GM21423 (cell line): Measurements from ENCODE around the gene CYP11A1.

Experiments used
- ATAC-seq: cut with Tn5 transposase; IDR thresholded peaks from one replicate; pipeline ENCODE4 v1.9.1; 2021; ENCODE audit warnings: mild to moderate bottlenecking, moderate library complexity; ENCODE audit not compliant: unreplicated experiment

Gene CYP11A1

DNA sequence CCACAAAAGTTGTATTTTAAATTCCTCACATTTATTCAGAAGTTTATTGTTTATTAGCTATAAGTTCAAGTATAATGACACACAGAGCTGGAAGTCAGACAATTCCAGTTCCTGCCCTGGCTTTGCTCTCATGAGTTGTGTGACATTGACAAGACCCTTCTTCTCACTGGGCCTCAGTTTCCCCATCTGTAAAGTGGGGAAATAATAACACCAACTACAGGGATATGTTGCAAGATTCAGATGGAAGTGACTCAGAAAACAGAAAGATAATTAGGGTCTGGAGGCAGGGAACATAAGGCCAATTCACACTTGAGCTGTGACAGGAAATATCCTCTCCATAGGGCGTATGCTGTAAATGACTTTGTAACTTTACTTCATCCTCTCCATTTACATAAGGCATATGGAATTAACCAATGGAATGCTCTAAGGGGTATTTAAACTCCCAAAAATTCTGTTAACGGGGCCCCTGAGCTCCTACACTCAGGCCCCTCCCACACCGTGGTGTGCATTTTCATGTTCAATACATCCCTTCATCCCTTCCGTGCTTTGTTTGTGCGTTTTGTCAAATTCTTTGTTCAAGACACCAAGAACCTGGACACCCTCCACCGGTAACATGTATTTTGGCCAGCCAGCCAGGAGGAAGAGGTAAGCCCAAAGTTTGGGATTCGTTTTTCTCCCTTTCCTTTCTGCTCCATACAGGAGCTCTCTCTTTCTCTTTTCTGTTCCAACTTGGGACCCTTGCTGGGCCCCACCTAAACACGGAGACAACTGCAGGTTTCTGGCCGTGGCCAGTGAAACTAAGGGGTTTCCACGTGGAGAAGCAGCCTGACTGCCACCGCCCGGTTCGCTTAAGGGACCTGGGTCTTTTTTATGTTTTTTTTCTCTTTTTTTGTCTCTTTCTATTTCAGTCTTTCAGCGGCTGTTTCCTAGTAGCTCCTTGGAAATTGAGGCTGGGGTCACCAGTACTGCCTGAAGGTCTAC, 16.9 kb downstream of the CYP11A1 start:
- no peak for ATAC-seq

DNA sequence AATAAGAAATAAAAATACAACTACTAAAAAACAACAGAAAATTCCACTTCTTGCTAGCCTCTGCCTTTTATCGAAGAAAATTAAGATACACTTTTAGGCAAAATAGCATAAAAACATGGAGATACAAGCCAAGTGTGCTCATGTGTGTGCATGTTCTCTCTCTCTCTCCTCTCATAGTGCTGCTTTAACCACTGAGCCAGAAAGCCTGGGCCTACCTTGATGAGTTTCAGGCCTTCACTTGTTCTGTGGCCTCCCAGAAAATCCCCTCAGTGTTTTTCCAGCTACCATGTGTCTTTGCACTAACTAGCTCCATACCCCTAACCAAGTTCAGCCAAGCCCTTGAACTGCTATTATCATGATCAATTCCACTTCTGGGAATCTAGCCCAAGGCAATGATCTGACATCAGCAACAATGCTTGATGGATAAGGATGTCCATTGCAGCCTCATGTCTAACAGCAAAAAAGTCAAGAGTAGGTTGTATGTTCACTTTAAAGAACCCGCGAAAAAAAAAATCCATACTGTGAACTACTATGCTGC, 18.1 kb downstream of the CYP11A1 start:
- no peak for ATAC-seq

DNA sequence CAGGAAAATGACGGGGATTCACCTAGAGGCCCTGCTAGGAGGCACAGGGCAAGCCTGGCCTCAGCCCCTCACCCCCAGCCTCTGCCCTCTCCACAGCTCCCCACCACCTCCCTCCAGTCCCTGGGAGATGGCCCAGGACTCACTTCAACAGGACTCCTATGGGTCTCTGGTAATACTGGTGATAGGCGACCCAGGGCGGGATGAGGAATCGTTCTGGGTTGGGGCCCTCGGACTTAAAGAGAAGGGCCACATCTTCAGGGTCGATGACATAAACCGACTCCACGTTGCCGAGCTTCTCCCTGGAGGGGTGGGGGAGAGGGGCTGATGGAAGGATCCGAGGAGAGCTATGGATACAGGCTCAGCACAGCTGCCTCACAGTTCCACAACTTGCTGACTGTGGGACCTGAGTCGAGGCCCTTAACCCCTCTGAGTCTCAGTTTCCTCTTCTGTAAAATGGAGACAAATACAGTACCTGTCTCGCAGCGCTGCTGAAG, 19.6 kb downstream of the CYP11A1 start:
- ATAC-seq = no peak

DNA sequence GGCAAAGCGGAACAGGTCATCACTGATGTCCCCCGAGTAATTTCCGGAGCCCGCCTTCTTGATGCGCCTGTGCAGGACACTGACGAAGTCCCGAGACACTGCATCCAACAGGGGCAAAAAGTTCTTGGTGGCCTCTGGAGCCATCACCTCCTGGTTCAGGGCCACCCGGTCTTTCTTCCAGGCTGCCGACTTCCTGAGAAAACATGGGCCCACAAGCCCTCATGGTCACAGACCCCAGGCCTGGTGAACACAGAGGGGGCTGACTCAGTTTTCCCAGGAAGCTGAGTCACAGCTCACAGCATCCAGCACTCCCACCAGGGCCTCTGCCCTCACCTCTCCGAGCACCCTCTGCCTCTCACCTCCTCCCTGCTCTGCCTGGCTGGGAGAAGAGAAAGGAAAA, 22.4 kb downstream of the CYP11A1 start:
- no peak for ATAC-seq

DNA sequence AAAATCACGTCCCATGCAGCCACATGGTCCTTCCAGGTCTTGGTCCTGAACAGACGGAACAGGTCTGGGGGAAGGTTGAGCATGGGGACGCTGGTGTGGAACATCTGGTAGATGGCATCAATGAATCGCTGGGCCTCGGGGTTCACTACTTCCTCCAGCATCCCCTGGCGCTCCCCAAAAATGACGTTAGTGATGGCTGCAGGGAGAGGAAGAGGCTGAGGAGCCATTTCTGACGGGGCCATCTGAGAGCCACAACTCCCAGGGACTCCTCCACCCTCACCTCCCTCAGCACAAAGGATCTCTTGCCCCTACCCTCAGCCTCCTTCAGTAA, 23.7 kb downstream of the CYP11A1 start:
- ATAC-seq = no peak

DNA sequence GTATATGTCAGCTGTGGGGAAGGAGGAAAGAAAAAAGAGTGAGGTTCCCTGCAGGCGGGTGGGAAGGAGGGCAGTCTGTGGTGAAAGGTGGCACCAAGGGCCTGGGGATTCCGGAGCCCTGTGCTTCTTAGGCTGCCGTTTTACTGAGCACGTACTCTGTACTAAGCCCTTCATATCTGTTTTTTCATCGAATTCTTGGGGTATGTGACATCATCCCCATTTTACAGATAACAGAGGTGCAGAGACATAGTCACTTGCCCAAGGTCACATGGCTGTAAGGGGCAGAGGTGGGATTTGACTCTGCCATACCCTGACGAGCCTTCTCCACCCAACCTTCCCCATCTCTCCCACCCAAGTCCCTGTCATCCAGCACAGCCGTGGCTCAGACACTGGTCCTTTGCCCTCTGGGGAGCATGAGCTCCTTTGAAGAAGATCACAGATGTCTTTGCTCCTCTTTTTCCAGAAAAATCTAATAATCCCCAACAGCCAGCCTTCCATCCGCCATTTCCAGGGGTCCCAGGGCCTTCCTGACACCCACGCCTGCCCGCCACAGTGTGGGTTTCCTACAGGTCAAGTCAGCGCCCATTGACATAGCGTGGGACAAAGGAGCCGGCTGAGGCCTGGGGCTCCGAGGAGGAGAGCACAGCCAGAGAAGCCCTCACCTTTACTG, 24.2 kb downstream of the CYP11A1 start:
- ATAC-seq = no peak

DNA sequence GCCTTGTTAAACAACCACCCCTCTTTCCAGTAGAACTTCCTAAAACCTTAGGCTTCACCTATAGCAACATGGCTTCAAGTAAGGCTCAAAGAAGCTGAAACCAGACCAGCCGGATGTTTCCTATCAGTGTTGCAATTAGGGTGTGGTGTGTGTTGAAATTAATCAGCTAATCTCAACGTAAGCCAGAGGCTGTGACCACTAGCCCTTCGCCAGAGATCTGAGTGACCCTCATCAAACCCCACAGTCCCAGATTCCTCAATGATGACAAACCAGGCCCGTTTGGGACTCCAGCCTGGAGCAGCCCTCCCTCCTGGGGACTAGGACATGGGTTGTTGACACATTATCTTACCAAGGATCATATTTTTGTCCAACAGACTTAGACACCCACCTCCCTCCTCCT, 27.3 kb downstream of the CYP11A1 start:
- no peak for ATAC-seq

DNA sequence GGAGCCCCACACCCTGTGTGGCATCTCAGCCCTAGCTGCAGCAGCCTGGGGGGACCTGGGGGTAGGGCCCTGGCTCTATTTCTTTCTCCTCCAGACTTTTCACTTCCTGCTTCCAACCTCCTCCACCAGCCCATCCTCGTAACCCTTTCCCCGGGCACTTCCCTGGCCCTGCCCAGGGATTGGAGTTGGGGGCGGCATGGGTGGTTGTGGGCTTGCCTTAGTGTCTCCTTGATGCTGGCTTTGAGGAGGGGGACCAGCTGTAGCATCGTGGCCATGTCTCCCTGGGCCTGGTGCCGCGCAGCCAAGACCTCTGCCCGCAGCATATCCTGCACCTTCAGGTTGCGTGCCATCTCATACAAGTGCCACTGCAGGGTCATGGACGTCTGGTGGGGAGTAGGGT, 28.1 kb downstream of the CYP11A1 start:
- no peak for ATAC-seq

DNA sequence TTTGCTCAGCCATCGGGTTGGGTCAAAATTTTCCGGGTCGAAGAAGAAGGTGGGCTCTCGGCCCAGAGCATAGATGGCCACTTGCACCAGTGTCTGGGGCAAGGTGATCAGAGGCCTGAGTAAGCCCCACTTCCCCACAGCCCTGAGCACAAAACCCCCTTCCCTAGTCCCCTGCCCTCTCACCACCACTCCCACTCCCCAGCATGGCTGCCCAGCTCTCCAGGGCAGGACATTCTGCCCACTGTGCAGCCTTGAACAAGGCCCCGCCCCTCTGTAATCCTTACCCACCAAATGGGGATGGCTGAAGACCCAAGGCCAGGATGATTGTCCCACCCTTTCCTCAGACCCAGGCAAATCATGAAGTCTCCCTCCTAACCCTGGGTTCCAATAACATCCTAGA, 28.8 kb downstream of the CYP11A1 start:
- no peak for ATAC-seq

DNA sequence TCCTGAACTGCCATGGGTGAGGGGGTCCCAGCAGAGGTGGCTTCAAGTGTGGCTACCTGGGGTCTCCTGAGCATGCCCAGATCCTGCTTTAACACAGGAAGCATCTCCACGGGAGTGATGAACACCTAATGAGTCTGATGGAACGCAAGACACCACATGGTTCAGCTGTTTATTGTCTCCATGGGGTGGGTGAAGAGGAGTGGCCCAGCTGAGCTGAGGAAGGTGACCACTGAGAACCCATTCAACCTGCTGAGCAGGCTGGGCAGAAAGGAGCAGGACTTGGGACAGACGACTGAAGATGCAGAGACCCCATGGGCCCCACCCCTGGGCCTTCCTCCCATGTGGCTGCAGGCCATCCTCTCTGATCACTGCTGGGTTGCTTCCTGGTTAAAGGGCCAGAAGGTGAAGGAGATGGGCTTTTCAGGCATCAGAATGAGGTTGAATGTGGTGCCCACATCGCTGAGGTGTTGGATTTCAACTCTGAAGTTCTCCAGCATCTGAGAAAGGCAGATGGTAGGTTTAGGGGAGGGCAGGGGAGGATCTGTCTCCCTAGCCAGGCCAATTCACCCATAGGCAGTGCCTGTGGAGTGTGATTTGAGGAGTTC, 29.7 kb downstream of the CYP11A1 start:
- ATAC-seq = no peak

DNA sequence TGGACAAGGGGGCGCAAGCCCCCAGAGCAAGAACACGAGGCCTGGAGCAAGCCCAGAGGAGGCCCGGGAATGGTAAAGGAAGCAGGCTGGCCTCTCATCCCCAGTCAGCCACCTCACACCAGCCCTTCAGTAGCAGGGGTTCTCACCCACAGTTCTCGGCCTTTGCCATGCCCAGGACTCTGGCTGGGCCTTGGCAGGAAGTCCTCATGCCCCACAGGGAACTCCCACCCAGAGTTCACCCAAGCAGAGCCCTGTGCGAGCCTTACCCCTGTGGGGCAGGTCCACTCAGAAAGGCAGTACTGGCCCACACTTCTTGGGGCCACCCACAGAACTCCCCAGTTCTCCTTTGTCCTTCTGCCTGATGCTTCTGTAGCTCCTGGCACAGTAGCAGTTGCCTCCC, 30.3 kb downstream of the CYP11A1 start:
- no peak for ATAC-seq

DNA sequence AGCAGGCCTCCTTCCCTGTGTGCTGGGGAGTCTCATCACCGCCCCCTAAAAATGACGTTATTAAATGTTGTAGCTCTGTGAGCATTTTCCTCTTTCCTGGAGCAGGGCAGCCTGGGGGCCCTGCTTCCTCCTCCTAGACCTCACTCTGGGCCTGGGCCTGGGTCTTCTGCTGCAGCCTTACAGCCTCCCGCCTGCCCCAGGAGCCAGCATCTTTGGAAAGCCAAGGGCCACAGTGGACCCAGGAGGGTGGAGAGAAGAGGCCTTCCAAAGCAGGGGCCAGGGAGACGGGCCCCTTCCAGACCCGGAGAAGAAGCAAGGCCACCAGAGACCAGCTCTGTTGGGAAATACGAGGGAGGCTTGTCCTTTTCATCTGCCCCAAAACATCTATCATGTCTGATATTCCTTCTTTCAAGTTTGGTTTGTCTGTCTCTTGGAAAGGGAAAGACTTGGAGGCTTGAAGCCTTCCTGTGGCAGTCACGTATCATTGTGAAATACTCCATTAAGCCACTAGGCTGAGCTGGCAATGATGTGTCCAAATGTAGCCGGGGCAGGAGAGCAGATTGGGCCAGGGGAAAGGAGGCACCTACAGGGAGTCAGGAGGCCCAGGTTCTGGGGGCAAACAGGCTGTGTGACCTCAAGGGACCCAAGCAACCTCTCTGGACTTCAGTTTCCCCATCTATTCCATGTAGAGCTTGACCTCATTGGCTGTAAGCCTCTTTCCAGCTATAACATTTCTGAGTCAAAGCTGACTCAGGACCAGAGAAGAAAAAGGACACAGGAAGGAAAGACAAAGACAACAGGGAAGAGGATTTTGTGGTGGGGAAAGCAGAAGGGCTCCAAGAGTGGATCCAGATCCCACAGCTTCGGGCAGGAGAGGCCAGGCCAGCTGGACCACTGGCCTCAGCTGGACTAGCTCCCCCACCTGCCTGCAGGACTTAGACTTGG, 31.1 kb downstream of the CYP11A1 start:
- ATAC-seq = no peak

DNA sequence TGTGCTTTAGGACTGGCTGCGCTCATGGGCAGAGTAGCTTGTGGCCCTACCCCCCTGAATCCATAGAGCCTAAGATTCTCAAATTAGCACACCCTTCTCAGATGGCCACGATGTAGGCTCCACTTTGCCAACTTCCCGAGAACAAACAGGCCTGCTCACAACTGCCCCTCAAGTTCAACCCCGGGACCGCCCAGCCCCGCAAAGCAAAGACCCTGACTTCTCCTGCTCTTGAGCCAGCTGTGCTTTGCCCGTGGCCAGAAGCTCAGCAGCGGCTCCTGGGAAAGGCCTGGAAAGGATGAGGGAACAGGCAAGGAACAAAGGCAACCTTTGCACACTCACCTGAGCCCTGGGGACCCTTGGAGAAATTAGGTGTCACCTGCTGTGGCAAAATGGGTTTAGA, 32.0 kb downstream of the CYP11A1 start:
- no peak for ATAC-seq

DNA sequence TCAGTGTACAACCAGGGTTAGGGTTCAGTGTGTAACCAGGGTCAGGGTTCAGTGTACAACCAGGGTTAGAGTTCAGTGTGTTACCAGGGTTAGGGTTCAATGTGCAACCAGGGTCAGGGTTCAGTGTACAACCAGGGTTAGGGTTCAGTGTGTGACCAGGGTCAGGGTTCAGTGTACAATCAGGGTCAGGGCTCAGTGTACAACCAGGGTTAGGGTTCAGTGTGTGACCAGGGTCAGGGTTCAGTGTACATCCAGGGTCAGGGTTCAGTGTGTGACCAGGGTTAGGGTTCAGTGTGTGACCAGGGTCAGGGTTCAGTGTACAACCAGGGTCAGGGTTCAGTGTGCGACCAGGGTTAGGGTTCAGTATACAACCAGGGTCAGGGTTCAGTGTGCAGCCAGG, 33.3 kb downstream of the CYP11A1 start:
- ATAC-seq = no peak

DNA sequence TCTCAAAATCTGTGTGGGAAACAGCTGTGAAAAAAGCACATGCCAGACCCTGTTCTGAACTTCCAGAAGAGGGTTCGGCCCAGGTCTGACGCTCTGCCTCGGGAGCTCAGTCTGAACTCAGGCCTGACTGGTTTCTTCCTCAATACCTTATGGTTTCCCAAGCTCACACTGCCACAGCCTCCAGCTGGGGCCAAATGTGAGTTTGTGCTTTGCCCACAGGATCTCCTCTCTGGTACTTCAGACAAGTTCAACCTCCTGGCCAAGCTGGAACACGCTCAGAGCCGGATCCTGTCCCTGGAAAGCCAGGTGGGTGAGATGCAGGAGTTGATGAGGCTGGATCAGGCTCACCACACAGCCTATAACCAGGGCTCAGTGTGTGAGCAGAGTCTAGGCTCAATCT, 33.8 kb downstream of the CYP11A1 start:
- no peak for ATAC-seq

DNA sequence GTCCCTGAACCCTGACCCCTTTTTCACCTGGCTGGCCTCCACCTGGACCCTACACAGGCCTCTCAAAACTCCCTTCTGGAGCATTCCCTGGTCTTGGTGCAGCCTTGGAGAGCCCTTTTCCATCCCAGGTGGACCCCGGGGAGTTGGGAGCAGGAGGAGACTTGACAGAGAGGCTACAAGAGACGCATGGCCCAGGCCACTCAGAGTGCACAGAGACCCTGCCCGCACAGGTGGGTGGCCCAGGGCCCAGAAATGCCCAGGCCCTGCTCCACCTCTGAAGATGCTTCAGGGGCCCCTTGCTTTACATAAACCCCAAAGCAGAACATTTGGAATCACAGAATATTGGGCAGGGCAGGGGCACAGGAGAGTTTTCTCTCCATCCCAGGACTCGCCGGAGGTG, 34.4 kb downstream of the CYP11A1 start:
- ATAC-seq = no peak

DNA sequence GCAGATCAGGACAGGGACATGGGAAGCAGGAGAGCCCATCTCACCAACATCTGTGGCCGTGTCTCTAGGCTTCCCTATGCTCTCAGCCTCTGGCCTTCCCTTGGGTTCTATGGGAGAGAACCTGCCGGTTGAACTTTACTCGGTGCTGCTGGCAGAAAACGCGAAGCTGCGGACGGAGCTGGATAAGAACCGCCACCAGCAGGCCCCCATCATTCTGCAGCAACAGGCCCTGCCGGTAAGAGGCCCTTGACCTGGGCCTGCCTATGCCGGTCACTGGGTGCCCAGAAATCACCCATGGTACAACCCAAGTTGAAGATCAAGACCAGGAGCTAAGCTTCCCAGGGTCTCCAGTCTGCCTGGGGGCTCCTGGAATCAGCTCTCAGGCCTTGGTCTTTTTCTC, 34.8 kb downstream of the CYP11A1 start:
- no peak for ATAC-seq

DNA sequence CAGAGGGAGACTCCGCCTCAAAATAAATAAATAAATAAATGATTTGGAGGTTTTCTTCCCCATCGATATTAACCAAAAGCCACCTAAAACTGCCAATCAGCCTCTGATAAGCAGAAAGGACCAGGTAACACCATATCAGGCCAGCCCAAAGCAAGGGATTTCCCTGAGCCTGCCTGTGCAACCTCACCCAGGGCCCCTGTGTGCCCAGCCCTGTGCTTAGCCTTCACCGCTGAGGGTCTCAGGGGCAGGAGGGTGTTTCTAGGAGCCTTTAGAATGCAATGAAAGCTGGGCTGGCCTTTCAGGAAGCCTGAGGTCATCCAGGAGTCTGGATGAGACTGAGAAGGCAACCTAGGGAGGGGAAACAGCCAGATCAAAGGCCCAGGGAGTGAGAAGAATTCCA, 35.4 kb downstream of the CYP11A1 start:
- no peak for ATAC-seq

DNA sequence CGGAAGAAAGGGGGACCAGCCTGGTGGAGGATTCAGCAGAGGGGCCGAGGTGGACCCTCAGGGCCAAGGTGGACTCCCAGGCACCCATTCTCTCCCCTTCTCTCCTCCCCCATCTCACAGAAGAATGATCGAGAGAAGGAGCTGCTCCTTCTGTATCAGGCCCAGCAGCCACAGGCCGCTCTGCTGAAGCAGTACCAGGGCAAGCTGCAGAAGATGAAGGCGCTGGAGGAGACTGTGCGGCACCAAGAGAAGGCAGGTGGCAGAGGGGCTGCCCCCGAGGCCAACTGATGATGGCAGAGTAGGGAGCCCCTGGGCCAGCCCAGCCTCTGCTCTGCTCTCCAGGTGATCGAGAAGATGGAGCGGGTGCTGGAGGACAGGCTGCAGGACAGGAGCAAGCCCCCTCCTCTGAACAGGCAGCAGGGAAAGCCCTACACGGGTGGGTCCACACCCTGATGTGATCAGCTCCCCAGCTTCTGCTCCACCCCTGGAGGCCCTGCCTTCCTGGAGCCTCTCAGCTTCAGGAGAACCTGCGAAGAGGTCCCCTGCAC, 36.5 kb downstream of the CYP11A1 start:
- ATAC-seq = no peak
